ENCODE measurements around the gene CCT8.
A peak's percentile ranks its signal among the peaks of the same experiment; 100 is the strongest.
"Not testable (repeated sequence)": the region's sequence is repeated elsewhere in the genome, so short reads cannot be mapped to it uniquely, and the experiment has no call there.

CCT8 gene

GRCh38 chr21:29076731-29077640, 3.5 kb upstream of the CCT8 start:
- H3K4me3 ChIP-seq (ENCODE audit: low read depth, low read length); H3K36me3 ChIP-seq (ENCODE audit: control insufficient read depth, insufficient read depth, low read length); H3K4me1 ChIP-seq (ENCODE audit: control insufficient read depth, insufficient read depth, low read length); H3K27me3 ChIP-seq (ENCODE audit: control insufficient read depth, insufficient read depth, low read length); H3K9me3 ChIP-seq (ENCODE audit: control insufficient read depth, insufficient read depth, low read length); H3K9ac ChIP-seq (ENCODE audit: low read depth, low read length); H3K27ac ChIP-seq (ENCODE audit: low read depth, low read length): not testable (repeated sequence)

- H3K9me3 ChIP-seq (ENCODE audit: control insufficient read depth, insufficient read depth, low read length): no peaks in the 10 kb centered on the region
- no peak overlapping the region for H3K9ac ChIP-seq (ENCODE audit: low read depth, low read length)
- 0 out of 2 replicates have a peak, but pooled peaks cover under 1% of the 10 kb centered on the region for H3K36me3 ChIP-seq (ENCODE audit: control insufficient read depth, insufficient read depth, low read length)
- no peaks in the 10 kb centered on the region for H3K27me3 ChIP-seq (ENCODE audit: control insufficient read depth, insufficient read depth, low read length)
- H3K27ac ChIP-seq (ENCODE audit: low read depth, low read length): no peak overlapping the region
- peaks cover 8% of the 10 kb centered on the region; the same call in 1 of the 2 replicates for H3K4me1 ChIP-seq (ENCODE audit: control insufficient read depth, insufficient read depth, low read length)
- no peak overlapping the region for H3K4me3 ChIP-seq (ENCODE audit: low read depth, low read length)
Measured at GRCh38 chr21:29075706-29076466, 2.4 kb upstream of the CCT8 start.

DNA sequence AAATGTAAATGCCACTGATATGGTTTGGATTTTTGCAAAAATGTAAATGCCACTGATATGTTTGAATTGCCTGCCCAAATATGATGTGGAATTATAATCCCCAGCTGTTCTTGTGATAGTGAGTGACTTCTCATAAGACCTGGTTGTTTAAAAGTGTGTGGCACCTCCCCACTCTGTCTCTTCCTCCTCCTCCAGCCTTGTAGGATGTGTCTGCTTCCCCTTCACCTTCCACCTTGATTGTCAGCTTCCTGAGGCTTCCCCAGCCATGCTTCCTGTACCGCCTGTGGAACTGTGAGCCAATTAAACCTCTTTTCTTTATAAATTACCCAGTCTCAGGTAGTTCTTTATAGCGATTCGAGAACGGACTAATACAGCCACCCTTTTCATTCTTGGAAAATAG, 1.3 kb upstream of the CCT8 start:
- H3K4me1 ChIP-seq (ENCODE audit: control insufficient read depth, insufficient read depth, low read length): peaks cover 8% of the 10 kb centered on the region; the same call in 1 of the 2 replicates
- no peaks in the 10 kb centered on the region for H3K27me3 ChIP-seq (ENCODE audit: control insufficient read depth, insufficient read depth, low read length)
- no peaks in the 10 kb centered on the region for H3K9me3 ChIP-seq (ENCODE audit: control insufficient read depth, insufficient read depth, low read length)
- H3K27ac ChIP-seq (ENCODE audit: low read depth, low read length): no peak overlapping the region
- H3K9ac ChIP-seq (ENCODE audit: low read depth, low read length): no peak overlapping the region
- H3K36me3 ChIP-seq (ENCODE audit: control insufficient read depth, insufficient read depth, low read length): peaks cover 10% of the 10 kb centered on the region
- H3K4me3 ChIP-seq (ENCODE audit: low read depth, low read length): no peak overlapping the region

GRCh38 chr21:29074007-29074376, 544 bp upstream of the CCT8 start:
- peaks cover 8% of the 10 kb centered on the region; the same call in 1 of the 2 replicates for H3K4me1 ChIP-seq (ENCODE audit: control insufficient read depth, insufficient read depth, low read length)

GRCh38 chr21:29072873-29073221, 601 bp downstream of the CCT8 start:
- Histone ChIP-seq H3K27me3 (ENCODE audit: control insufficient read depth, insufficient read depth, low read length) (no peaks in the 10 kb centered on the region), H3K9ac (ENCODE audit: low read depth, low read length) (peak overlapping the region; percentile 95), H3K4me3 (ENCODE audit: low read depth, low read length) (peak overlapping the region; percentile 85), H3K27ac (ENCODE audit: low read depth, low read length) (peak overlapping the region; percentile 90), H3K9me3 (ENCODE audit: control insufficient read depth, insufficient read depth, low read length) (no peaks in the 10 kb centered on the region), H3K4me1 (ENCODE audit: control insufficient read depth, insufficient read depth, low read length) (peaks cover 8% of the 10 kb centered on the region; the same call in 1 of the 2 replicates), H3K36me3 (ENCODE audit: control insufficient read depth, insufficient read depth, low read length) (peaks cover 29% of the 10 kb centered on the region)

More at GRCh38 chr21:29074007-29074376, 544 bp upstream of the CCT8 start:
- H3K27ac ChIP-seq (ENCODE audit: low read depth, low read length): peak overlapping the region; percentile 90
- H3K36me3 ChIP-seq (ENCODE audit: control insufficient read depth, insufficient read depth, low read length): peaks cover 18% of the 10 kb centered on the region
- H3K27me3 ChIP-seq (ENCODE audit: control insufficient read depth, insufficient read depth, low read length): no peaks in the 10 kb centered on the region
- no peaks in the 10 kb centered on the region for H3K9me3 ChIP-seq (ENCODE audit: control insufficient read depth, insufficient read depth, low read length)
- peak overlapping the region; percentile 85 for H3K4me3 ChIP-seq (ENCODE audit: low read depth, low read length)
- H3K9ac ChIP-seq (ENCODE audit: low read depth, low read length): peak overlapping the region; percentile 81

GRCh38 chr21:29064850-29065481, 8.5 kb downstream of the CCT8 start:
- no peaks in the 10 kb centered on the region for H3K27me3 ChIP-seq (ENCODE audit: control insufficient read depth, insufficient read depth, low read length)
- H3K9ac ChIP-seq (ENCODE audit: low read depth, low read length): no peak overlapping the region
- H3K4me1 ChIP-seq (ENCODE audit: control insufficient read depth, insufficient read depth, low read length): no peaks in the 10 kb centered on the region
- no peak overlapping the region for H3K4me3 ChIP-seq (ENCODE audit: low read depth, low read length)
- no peak overlapping the region for H3K27ac ChIP-seq (ENCODE audit: low read depth, low read length)
- H3K9me3 ChIP-seq (ENCODE audit: control insufficient read depth, insufficient read depth, low read length): no peaks in the 10 kb centered on the region
- H3K36me3 ChIP-seq (ENCODE audit: control insufficient read depth, insufficient read depth, low read length): peaks cover 99% of the 10 kb centered on the region

DNA sequence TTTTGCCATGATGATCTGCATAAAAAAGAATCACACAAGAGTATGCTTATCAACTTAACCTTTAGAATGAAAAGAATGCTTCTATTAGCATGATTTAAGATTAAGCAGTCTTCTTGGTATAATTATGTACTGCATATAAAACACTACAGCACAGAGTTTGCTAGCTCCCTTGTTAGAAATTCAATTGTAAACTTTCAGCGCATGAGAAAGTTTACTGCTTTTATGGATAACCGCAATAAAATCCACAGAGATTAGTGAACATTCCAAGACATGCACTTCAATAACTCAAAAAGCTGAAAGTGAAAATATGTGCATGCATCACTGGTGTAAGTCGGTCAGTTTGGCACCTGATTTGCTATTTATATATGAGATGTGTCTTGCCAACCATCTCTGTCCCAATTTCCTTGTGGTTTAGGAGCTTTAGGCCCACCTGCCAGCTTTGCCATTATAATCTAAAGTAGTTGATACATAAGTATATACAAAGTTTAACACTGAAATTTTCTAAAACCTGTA, 16.9 kb downstream of the CCT8 start:
- H3K27me3 ChIP-seq (ENCODE audit: control insufficient read depth, insufficient read depth, low read length): no peaks in the 10 kb centered on the region
- no peak overlapping the region for H3K4me3 ChIP-seq (ENCODE audit: low read depth, low read length)
- no peak overlapping the region for H3K9ac ChIP-seq (ENCODE audit: low read depth, low read length)
- H3K9me3 ChIP-seq (ENCODE audit: control insufficient read depth, insufficient read depth, low read length): no peaks in the 10 kb centered on the region
- peaks cover 93% of the 10 kb centered on the region for H3K36me3 ChIP-seq (ENCODE audit: control insufficient read depth, insufficient read depth, low read length)
- H3K4me1 ChIP-seq (ENCODE audit: control insufficient read depth, insufficient read depth, low read length): no peaks in the 10 kb centered on the region
- no peak overlapping the region for H3K27ac ChIP-seq (ENCODE audit: low read depth, low read length)

DNA sequence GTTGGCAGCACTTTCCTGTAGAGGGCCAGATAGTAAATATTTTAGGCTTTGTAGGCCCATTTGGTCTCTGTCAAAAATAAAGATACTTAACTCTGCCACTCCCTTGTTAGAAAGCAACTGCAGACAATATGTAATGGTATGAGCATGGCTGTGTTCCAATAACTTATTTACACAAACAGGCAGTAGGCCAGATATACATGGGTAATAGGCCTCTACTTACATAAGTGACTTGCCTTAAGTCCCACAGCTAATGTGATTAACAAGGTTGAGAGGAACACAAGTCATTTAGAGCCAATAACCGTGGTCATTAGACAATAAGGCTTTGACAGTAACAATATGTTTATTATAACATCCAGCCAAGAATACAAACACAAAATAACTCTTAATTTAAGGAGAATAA, 17.4 kb downstream of the CCT8 start:
- Histone ChIP-seq H3K27ac (ENCODE audit: low read depth, low read length) (no peak overlapping the region), H3K27me3 (ENCODE audit: control insufficient read depth, insufficient read depth, low read length) (no peaks in the 10 kb centered on the region), H3K36me3 (ENCODE audit: control insufficient read depth, insufficient read depth, low read length) (peaks cover 90% of the 10 kb centered on the region), H3K9ac (ENCODE audit: low read depth, low read length) (no peak overlapping the region), H3K9me3 (ENCODE audit: control insufficient read depth, insufficient read depth, low read length) (no peaks in the 10 kb centered on the region), H3K4me3 (ENCODE audit: low read depth, low read length) (no peak overlapping the region), H3K4me1 (ENCODE audit: control insufficient read depth, insufficient read depth, low read length) (no peaks in the 10 kb centered on the region)

DNA sequence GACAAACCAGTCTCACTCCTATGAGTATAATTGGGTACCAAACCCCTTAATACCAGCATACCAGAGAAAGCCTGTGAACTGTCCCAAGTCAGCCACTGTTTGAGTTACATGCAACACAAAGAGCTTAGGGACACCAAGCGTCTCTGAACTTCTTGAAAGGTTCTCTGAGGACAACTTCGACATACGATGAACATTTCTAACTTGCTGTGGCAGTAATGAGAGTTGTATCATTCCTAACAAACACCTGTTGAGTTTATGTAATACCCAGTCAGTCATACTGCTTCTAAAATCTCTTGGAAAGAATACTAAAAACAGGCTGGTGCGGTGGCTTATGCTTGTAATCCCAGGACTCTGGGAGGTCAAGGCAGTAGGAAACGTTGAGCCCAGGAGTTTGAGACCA, 18.4 kb downstream of the CCT8 start:
- Histone ChIP-seq H3K27ac (ENCODE audit: low read depth, low read length) (no peak overlapping the region), H3K36me3 (ENCODE audit: control insufficient read depth, insufficient read depth, low read length) (peaks cover 90% of the 10 kb centered on the region)

GRCh38 chr21:29053656-29054055, 19.8 kb downstream of the CCT8 start:
- Histone ChIP-seq H3K4me1 (ENCODE audit: control insufficient read depth, insufficient read depth, low read length) (no peaks in the 10 kb centered on the region), H3K9me3 (ENCODE audit: control insufficient read depth, insufficient read depth, low read length) (no peaks in the 10 kb centered on the region), H3K36me3 (ENCODE audit: control insufficient read depth, insufficient read depth, low read length) (peaks cover 90% of the 10 kb centered on the region), H3K27ac (ENCODE audit: low read depth, low read length) (peak overlapping the region; percentile 25), H3K27me3 (ENCODE audit: control insufficient read depth, insufficient read depth, low read length) (no peaks in the 10 kb centered on the region), H3K4me3 (ENCODE audit: low read depth, low read length) (no peak overlapping the region), H3K9ac (ENCODE audit: low read depth, low read length) (no peak overlapping the region)

More for the DNA sequence above, 18.4 kb downstream of the CCT8 start:
- Histone ChIP-seq H3K27me3 (ENCODE audit: control insufficient read depth, insufficient read depth, low read length) (no peaks in the 10 kb centered on the region), H3K9me3 (ENCODE audit: control insufficient read depth, insufficient read depth, low read length) (no peaks in the 10 kb centered on the region), H3K9ac (ENCODE audit: low read depth, low read length) (no peak overlapping the region), H3K4me3 (ENCODE audit: low read depth, low read length) (no peak overlapping the region), H3K4me1 (ENCODE audit: control insufficient read depth, insufficient read depth, low read length) (no peaks in the 10 kb centered on the region)
